Coronary artery (tissue), 2 donors: ENCODE data around the gene TOMM70.

ENCODE experiments used
- DNase-seq: peaks from one replicate; pipeline ENCODE4 v3.0.0-alpha.2; 2017; ENCODE audit warnings: low spot score
- H3K27ac ChIP-seq, 2 donors: fragments of 200-600 bp; sonication (generic); one replicate each; pipeline ENCODE4 v1.5.1; 2016 to 2019
- H3K4me3 ChIP-seq: fragments of 200-600 bp; sonication (generic); 2 replicates; pipeline ENCODE4 v1.5.1; 2016; ENCODE audit warnings: mild to moderate bottlenecking, moderate library complexity
- TF ChIP-seq, protein P1 (sequence below): fragments of 200-600 bp; sonication (generic); IDR thresholded peaks from one replicate; pipeline ENCODE4 v1.5.1; 2019; ENCODE audit warnings: antibody characterized with exemption

Gene TOMM70

DNA sequence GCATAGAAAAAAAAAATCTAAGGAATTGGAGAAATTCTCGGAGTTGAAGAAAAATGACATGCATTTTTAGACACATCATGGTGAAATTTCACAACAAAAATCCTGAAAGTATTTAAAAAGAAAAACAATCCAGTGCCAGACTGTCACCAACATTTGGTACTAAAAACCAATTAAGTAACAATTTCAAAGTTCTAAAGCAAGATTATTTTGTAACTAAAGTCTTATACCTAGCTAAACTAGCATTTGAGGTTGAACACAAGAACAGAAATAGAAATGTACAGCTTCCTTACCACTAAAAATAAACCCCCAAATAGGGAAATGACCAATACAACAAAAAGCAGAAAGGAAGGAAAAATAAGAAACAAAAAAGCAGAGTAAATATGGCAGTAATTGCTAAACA is 11.9 kb downstream of the TOMM70 start:
- H3K4me3 ChIP-seq, result no peak overlapping the region
- TF ChIP-seq, protein P1, sequence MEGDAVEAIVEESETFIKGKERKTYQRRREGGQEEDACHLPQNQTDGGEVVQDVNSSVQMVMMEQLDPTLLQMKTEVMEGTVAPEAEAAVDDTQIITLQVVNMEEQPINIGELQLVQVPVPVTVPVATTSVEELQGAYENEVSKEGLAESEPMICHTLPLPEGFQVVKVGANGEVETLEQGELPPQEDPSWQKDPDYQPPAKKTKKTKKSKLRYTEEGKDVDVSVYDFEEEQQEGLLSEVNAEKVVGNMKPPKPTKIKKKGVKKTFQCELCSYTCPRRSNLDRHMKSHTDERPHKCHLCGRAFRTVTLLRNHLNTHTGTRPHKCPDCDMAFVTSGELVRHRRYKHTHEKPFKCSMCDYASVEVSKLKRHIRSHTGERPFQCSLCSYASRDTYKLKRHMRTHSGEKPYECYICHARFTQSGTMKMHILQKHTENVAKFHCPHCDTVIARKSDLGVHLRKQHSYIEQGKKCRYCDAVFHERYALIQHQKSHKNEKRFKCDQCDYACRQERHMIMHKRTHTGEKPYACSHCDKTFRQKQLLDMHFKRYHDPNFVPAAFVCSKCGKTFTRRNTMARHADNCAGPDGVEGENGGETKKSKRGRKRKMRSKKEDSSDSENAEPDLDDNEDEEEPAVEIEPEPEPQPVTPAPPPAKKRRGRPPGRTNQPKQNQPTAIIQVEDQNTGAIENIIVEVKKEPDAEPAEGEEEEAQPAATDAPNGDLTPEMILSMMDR, result no peak
- no peak overlapping the region for H3K27ac ChIP-seq
- DNase-seq, result no peak

DNA sequence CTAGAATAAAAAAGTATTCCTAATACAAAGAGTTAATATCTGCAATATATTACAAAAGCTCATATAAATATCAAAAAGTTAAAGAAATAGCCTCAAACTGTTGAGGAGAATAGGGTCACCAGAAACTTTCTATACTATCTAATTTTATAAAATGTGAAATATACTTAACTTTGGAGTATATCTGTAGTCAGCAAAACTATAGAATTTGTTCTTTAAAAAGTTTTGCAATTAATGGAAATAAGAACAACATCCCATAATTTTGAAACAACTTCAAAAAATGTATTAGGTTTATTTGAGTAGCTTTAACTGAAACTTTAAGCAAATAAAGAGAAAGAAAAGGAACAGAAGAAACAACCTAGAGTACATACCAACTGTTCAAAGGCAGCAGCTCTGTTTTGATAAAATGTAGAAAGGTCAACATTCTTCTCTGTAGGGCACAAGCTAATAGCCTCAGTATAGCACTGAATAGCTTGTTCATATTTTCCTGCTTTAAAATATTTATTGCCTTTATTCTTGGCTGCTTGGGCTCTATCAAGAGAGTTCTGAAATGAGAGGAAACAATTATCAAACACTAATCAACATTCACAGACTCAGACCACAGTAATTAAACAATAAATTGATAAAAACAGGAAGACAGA is 14.3 kb downstream of the TOMM70 start:
- DNase-seq, result no peak
- TF ChIP-seq, protein P1, result no peak
- H3K27ac ChIP-seq, result no peak overlapping the region
- no peak overlapping the region for H3K4me3 ChIP-seq

GRCh38 chr3:100384733-100385525 is 16.0 kb downstream of the TOMM70 start:
- no peak overlapping the region for H3K27ac ChIP-seq
- TF ChIP-seq, protein P1, result no peak
- H3K4me3 ChIP-seq, result no peak overlapping the region
- DNase-seq, result no peak

GRCh38 chr3:100376301-100376700 is 24.6 kb downstream of the TOMM70 start:
- TF ChIP-seq, protein P1, result no peak
- Histone ChIP-seq H3K27ac (no peak overlapping the region), H3K4me3 (no peak overlapping the region)
- DNase-seq, result no peak

DNA sequence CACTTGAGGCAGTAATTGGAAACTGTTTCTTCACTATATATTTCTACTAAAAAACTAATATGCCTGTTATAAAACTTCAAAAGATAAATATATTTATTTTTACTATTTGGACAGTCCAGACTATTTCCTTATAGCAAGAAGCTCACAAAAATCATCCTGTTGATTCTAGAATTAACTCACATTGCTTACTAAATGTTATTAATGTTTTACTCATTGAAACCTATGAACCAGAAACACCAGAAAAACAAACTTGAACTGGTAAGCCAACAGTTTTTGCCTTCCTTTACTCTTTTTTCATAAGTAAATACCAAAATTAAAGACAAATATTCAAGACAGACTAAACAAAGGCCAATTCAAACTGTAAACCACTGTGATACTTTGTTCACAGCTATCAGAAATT is 26.4 kb downstream of the TOMM70 start:
- Histone ChIP-seq H3K27ac (no peak overlapping the region), H3K4me3 (no peak overlapping the region)
- TF ChIP-seq, protein P1, result no peak
- DNase-seq, result no peak

GRCh38 chr3:100370756-100371155 is 30.1 kb downstream of the TOMM70 start:
- no peak overlapping the region for H3K27ac ChIP-seq
- DNase-seq, result no peak
- no peak overlapping the region for H3K4me3 ChIP-seq
- TF ChIP-seq, protein P1, result no peak

DNA sequence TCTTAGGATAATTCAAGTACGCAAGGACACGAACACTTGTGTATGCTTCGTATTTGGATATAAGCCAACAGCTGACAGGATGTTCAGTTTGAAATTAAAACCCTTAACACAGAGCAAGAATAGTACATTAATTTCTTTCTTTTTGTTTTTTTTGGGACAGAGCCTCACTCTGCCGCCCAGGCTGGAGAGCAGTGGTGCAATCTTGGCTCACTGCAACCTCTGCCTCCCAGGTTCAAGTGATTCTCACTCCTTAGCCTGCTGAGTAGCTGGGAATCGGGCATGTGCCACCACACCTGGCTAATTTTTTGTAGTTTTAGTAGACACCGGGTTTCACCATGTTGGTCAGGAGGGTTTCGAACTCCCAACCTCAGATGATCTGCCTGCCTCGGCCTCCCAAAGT is 32.4 kb downstream of the TOMM70 start:
- Histone ChIP-seq H3K4me3 (no peak overlapping the region), H3K27ac (no peak overlapping the region)
- TF ChIP-seq, protein P1, result no peak
- no peak for DNase-seq
